T1000 (cell line): ENCODE data around the gene ARSA.
"Not testable (repeated sequence)": the region's sequence is repeated elsewhere in the genome, so short reads cannot be mapped to it uniquely, and the experiment has no call there.

Source experiments
- DNase-seq: peaks from one replicate; lab custom pipeline; 2025; ENCODE audit warnings: mixed read lengths; lab: John Stamatoyannopoulos, UW

The ARSA gene

DNA sequence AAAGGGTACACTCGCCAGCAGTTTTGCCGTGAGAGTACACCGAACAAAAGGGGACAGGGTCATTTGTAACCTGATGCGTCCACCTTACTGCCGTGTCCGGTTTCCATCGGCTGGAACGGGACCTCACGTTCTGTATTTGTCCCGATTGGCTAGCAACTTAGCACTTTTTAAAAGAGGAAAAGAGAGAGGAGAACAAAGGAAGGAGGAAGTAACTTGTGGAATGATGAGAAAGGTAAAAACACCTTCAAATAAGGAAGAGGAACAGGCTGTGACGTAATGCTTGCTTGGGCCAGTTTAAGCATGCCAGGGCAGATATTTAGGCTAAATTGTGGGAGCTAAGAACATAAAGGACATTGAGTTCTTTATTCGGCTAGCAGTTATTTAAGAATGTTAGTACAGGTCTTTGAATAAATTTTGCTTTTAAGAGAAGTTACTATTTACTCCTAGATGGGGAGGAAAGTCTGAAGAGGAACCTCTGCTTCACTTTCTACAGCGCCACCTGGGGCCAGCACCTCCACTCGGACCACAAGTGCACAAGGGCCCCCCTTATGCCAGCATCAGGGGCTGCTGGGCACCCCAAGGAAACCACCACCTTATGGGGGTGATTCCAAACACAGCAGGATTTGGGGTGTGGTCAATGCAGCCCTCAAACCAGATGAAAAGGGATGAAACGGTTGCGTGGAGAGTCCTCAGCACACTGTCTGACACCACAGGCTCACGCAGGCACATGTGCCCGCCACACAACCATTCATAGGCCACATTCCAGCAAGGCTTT, 5.8 kb downstream of the ARSA start:
- no peak for DNase-seq

- no peak for DNase-seq
Observed at GRCh38 chr22:50621356-50621880, 6.5 kb downstream of the ARSA start.

GRCh38 chr22:50620593-50621355, 7.2 kb downstream of the ARSA start:
- no peak for DNase-seq

DNA sequence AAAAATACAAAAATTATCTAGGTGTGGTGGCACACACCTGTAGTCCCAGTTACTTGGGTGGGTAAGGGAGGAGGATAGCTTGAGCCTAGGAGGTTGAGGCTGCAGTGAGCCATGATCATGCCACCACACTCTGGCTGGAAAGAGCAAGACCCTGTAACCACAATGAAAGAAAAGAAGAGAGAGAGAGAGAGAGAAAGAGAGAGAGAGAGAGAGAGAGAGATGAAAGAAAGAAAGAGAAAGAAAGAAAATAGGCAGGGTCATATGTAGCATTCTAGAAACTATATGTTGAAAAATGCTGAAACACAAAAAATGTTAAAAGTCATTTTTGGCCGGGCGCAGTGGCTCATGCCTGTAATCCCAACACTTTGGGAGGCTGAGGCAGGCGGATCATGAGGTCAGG, 13.7 kb downstream of the ARSA start:
- not testable (repeated sequence) for DNase-seq

DNA sequence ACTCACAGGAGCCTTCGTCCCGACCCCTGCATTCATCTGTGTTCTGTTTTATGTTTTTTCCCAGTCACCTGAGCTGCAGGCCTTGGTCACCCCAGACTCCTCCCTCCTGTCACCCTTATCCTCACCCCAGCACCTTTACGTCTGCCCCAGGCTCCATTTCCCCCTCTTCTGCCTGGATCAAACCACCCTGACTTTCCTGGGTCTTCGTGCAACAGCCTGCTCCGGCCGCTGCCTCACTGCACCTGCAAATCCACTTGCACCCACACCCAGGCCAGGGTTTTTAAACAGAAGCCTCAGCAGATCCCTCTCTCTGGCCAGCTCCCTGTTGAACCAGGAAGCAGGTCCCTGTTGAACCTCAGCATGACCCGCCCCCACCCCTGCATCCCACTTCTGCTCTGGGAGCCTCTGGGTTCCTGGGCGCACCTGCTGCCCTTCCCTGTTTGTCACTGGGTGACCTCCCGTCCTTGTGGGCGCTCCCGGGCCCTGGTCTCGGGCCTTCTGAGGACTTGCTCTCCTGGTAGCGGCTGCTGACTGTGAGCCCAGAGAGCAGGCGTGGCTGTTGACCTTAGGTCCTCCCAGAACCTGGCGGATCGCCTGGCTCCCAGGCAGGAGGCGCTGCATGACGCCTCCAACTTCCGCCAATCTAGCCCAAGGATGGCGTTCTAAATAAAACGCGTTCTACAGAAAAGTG, 14.5 kb downstream of the ARSA start:
- DNase-seq = no peak

- DNase-seq = no peak
Observed at GRCh38 chr22:50612528-50613221, 15.3 kb downstream of the ARSA start.

GRCh38 chr22:50612168-50612527, 15.8 kb downstream of the ARSA start:
- no peak for DNase-seq

GRCh38 chr22:50611341-50612060, 16.5 kb downstream of the ARSA start:
- no peak for DNase-seq

DNA sequence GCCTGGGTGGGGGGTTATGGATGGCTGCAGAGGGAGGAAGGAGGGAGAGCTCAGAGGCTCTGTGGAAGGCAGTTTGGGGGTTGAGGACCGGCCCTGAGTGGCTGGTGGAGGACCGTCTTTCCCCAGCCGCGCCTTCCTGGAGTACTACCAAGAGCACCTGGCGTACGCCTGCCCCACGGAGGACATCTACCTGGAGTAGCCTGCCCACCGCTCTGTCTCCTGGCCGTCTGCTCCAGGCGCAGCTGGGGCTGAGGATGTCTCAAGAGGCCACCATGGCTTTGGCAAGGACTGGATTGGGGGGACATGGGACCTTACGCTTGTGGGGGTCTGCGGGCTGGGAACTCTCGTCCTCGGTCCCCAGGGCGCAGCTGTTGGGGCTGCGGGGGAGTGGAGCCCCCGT, 17.4 kb downstream of the ARSA start:
- no peak for DNase-seq

DNA sequence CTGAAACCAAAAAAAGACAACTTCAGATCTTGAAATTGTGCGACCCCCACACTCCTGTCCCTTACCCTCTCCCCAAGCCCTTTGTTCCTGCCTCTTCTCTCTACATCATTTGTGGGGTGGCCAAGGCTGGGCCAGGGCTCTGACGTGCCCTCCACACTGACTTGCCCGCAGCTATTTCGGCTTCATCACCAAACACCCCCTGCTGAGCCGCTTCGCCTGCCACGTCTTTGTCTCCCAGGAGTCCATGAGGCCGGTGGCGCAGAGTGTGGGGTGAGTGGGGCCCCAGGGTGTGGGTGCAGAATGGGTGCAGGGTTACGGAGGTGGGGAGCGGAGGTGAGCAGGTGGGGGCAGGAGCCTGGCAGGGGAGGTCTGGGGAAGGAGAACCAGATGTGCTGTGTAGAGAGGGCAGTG, 17.9 kb downstream of the ARSA start:
- DNase-seq = no peak

DNA sequence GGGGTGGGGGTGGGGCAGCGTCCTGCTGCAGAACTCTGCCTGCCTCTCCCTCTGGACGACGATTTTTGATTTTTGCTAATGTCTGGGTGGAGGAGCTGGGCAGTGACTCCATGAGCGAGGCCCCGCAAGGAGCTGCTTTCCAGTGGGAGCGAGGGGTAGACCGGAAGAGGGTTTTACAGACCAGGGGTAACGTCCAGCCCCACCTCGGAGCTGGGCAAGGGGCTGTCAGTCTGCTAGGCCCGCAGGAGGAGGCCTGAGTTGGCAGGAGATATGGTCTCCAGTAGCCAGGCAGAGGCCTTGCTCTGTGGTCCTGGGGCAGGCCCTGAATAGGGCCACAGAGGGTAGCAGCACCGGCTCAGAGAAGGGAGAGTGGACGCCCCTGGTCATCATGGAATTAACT, 18.4 kb downstream of the ARSA start:
- no peak for DNase-seq

GRCh38 chr22:50608996-50609395, 19.0 kb downstream of the ARSA start:
- no peak for DNase-seq

GRCh38 chr22:50608058-50608840, 19.7 kb downstream of the ARSA start:
- DNase-seq = not testable (repeated sequence)

DNA sequence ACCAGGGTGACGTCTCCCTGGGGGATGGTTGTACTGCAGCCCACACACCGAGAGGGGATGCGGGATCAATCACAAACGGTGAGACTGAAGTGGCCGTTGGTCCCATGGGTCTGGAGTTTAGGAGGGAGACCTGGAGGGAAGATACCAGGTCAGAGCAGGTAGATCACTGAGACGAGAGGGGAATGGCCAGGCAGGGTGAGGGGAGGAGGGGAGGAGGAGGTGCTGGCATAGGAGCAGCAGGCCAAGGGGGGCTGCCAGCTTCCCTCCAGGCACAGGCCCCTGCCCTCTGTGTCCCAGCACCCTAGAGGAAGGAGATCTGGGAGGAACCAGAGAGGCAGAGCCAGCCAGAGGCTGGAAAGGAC, 20.3 kb downstream of the ARSA start:
- DNase-seq = no peak

DNA sequence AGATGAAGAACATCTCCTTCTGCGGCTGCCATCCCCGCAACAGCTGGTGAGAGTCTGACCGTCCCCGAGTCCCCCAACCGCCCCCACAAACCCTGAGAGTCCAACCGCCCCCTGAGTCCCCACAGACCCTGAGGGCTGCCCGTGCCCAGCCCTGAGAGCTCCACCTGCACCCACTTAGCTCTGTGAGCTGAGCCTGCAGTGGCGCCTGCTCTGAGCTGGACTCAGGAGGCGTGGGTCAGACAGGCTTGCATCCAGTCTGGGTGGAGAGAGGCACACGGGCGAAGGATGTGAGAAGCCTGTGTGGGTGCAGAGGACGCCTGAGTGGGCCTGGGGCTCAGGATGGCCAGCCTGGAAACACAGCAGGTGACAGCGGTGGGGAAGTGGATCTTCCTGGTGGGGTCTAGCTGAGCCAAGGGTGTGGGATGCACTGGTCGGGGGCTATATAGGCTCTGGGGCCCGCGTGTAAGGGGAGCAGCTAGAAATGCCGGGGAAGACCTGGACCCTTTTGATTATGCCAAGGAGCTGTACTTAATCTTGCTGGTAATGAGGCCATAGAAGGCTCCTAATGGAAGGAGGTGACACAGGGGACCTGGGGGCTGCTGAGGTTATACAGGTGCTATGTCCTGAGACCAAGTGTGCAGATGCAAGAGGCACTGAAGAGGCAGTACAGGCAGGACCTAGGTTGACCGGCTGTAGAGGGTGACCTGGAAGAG, 20.9 kb downstream of the ARSA start:
- no peak for DNase-seq

GRCh38 chr22:50606165-50606945, 21.6 kb downstream of the ARSA start:
- DNase-seq = no peak

DNA sequence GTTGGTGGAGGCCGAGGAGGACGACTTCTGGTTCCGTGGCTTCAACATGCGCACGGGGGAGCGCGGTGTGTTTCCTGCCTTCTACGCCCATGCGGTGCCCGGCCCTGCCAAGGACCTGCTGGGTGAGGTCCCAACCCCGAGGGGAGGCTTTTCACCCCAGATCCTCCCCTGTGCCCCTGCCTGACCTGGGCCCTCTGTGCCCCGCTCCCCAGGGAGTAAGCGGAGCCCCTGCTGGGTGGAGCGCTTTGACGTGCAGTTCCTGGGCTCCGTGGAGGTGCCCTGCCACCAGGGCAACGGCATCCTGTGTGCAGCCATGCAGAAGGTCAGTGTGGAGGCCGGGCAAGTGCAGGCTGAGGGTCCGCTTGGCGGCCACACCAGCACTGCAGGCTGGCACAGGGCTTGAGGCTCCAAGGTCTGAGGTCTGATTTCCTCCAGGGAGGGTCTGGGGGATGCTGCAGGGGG, 22.3 kb downstream of the ARSA start:
- no peak for DNase-seq

- DNase-seq = no peak
Observed at GRCh38 chr22:50605002-50605612, 22.8 kb downstream of the ARSA start.
